ENCODE results near the gene TAF11L3. TPM values are rescaled to one million over a fixed set of nuclear protein-coding genes. Genes with fewer than 3 reads are reported as not detected.
"Not testable (repeated sequence)": the region's sequence is repeated elsewhere in the genome, so short reads cannot be mapped to it uniquely, and the experiment has no call there.

The TAF11L3 gene
- polyA plus RNA-seq (2013, experiment 1 of 2): not detected
- polyA plus RNA-seq (2013, experiment 2 of 2): not detected

DNA sequence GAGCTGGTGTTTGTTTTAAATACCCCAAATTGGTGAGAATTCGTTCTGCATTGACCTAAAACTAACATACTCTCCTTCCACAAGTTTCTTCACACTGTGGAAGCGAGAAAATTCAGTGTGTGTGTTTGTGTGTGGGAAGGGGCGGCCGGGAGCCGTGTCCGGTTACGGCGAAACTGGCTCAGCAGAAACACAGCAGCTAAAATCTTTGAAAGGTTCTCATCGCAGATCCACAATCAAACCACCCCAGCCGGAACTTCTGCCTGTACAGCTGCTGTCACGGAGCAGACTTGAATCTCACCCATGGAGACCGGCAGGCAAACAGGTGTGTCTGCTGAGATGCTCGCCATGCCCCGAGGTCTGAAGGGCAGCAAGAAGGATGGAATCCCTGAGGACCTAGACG lies at the start of gene TAF11L3:
TSS of gene TAF11L3 (plus strand) at position 301 of the 400 bp plus-strand sequence.
- H4K5ac ChIP-seq (ENCODE audit: low read length): not testable (repeated sequence)

DNA sequence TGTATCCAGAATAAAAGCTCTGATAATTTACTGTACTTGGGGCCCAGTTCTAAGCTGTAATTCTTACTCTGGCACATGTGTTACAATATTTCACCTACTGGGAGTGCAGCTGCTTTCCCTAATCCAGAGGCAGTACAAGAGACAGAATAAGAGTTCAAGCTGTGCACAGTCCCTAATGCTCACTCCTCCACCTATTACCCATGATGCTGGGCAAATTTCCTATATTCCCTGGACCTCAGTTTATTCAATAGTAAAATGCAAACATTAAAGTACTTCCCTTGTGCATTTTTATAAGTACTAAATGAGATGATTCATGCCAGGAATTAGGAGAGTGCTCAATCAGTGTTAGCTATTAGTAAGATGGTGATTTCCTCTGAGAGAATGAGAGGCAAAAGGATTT lies 48.1 kb upstream of the TAF11L3 start:
- no peaks in the 10 kb centered on the region for H3K79me2 ChIP-seq (ENCODE audit: control insufficient read depth, insufficient read depth, low read length)

More for the DNA sequence above, at the start of gene TAF11L3:
- H2BK120ac ChIP-seq (ENCODE audit: low read depth, low read length); H2BK5ac ChIP-seq (ENCODE audit: low read length); H3K36me3 ChIP-seq (ENCODE audit: control insufficient read depth, insufficient read depth, low read length); H2AK5ac ChIP-seq (ENCODE audit: low read length); H2BK15ac ChIP-seq (replicated peaks; ENCODE audit: low read depth); H3K27ac ChIP-seq (ENCODE audit: low read depth, low read length); H3K79me1 ChIP-seq (ENCODE audit: low read length); H3K79me2 ChIP-seq (ENCODE audit: control insufficient read depth, insufficient read depth, low read length); H3K18ac ChIP-seq (ENCODE audit: low read length); DNase-seq; H4K8ac ChIP-seq (ENCODE audit: low read depth, low read length); H3K4me2 ChIP-seq (ENCODE audit: low read length); H3K4ac ChIP-seq (ENCODE audit: low read depth, low read length); H3K27me3 ChIP-seq (ENCODE audit: insufficient read depth, low read length, poor library complexity); H3K4me3 ChIP-seq (ENCODE audit: low read length); H3K4me1 ChIP-seq (ENCODE audit: control insufficient read depth, low read depth, low read length); H3K9ac ChIP-seq (ENCODE audit: low read length); H3K56ac ChIP-seq (ENCODE audit: low read length); H3K23ac ChIP-seq (ENCODE audit: low read length): not testable (repeated sequence)
- no CpG with 5 or more reads among the region's 15 CpGs for WGBS (ENCODE audit: extremely low coverage, insufficient coverage, low lambda C conversion rate)

DNA sequence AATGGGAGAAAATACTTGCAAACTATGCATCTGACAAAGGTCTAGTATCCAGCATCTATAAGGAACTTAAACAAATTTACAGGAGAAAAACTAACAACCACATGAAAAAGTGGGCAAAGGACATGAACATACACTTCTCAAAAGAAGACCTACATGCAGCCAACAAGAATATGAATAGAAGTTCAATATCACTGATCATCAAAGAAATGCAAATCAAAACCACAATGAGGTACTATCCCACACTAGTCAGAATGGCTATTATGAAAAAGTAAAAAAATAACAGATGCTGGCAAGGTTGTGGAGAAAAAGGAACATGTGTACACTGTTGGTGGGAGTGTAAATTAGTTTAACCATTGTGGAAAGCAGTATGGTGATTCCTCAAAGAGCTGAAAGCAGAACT lies 43.1 kb upstream of the TAF11L3 start:
- not testable (repeated sequence) for H3K4me1 ChIP-seq (ENCODE audit: control insufficient read depth, low read depth, low read length); H3K79me1 ChIP-seq (ENCODE audit: low read length); H3K27ac ChIP-seq (ENCODE audit: low read depth, low read length); H2AK5ac ChIP-seq (ENCODE audit: low read length); H3K23ac ChIP-seq (ENCODE audit: low read length); H3K36me3 ChIP-seq (ENCODE audit: control insufficient read depth, insufficient read depth, low read length); H2BK120ac ChIP-seq (ENCODE audit: low read depth, low read length); DNase-seq; H3K4me2 ChIP-seq (ENCODE audit: low read length); H3K18ac ChIP-seq (ENCODE audit: low read length); H3K9ac ChIP-seq (ENCODE audit: low read length); H2BK15ac ChIP-seq (replicated peaks; ENCODE audit: low read depth); H3K56ac ChIP-seq (ENCODE audit: low read length); H2BK5ac ChIP-seq (ENCODE audit: low read length); H3K27me3 ChIP-seq (ENCODE audit: insufficient read depth, low read length, poor library complexity); H4K5ac ChIP-seq (ENCODE audit: low read length); H4K8ac ChIP-seq (ENCODE audit: low read depth, low read length); H3K79me2 ChIP-seq (ENCODE audit: control insufficient read depth, insufficient read depth, low read length); H3K4me3 ChIP-seq (ENCODE audit: low read length); H3K4ac ChIP-seq (ENCODE audit: low read depth, low read length)

More for the DNA sequence above, 48.1 kb upstream of the TAF11L3 start:
- Histone ChIP-seq H3K18ac (ENCODE audit: low read length) (no peak overlapping the region), H2AK5ac (ENCODE audit: low read length) (no peak overlapping the region), H3K4me3 (ENCODE audit: low read length) (no peak overlapping the region), H3K4me2 (ENCODE audit: low read length) (no peak overlapping the region), H3K27ac (ENCODE audit: low read depth, low read length) (no peak overlapping the region), H3K36me3 (ENCODE audit: control insufficient read depth, insufficient read depth, low read length) (no peaks in the 10 kb centered on the region), H3K9ac (ENCODE audit: low read length) (no peak overlapping the region), H3K27me3 (ENCODE audit: insufficient read depth, low read length, poor library complexity) (no peaks in the 10 kb centered on the region), H3K4ac (ENCODE audit: low read depth, low read length) (no peak overlapping the region), H2BK15ac (replicated peaks; ENCODE audit: low read depth) (no peak overlapping the region), H4K8ac (ENCODE audit: low read depth, low read length) (no peak overlapping the region), H3K79me1 (ENCODE audit: low read length) (no peaks in the 10 kb centered on the region), H2BK5ac (ENCODE audit: low read length) (no peak overlapping the region), H2BK120ac (ENCODE audit: low read depth, low read length) (no peak overlapping the region), H3K4me1 (ENCODE audit: control insufficient read depth, low read depth, low read length) (no peaks in the 10 kb centered on the region), H3K56ac (ENCODE audit: low read length) (no peak overlapping the region), H3K23ac (ENCODE audit: low read length) (no peak overlapping the region), H4K5ac (ENCODE audit: low read length) (no peak overlapping the region)
- no peak for DNase-seq

DNA sequence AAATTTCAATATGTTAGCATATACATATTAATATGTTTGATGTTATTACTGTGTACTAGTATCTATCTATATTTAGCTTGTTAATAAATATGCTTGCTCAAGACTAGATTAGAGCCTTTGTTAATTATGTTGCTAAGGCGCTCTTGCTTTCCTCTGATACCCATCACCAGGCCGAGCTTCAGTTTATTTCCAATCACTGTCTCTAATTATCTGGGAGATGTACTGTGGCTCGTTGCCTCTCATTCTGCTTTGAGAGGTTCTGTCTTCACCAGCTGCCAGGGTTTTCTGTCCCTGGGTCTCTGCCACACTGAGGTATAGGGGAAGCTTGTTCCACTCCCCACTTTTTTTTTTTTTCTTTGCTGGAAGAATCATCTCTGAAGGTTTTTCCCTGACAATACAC lies 41.1 kb upstream of the TAF11L3 start:
- H4K5ac ChIP-seq (ENCODE audit: low read length): no peak overlapping the region
- no peaks in the 10 kb centered on the region for H3K4me1 ChIP-seq (ENCODE audit: control insufficient read depth, low read depth, low read length)
- no peak overlapping the region for H3K27ac ChIP-seq (ENCODE audit: low read depth, low read length)
- H3K56ac ChIP-seq (ENCODE audit: low read length): no peak overlapping the region
- no peak overlapping the region for H2BK5ac ChIP-seq (ENCODE audit: low read length)
- H2BK120ac ChIP-seq (ENCODE audit: low read depth, low read length): no peak overlapping the region
- H2BK15ac ChIP-seq (replicated peaks; ENCODE audit: low read depth): no peak overlapping the region
- H3K27me3 ChIP-seq (ENCODE audit: insufficient read depth, low read length, poor library complexity): no peaks in the 10 kb centered on the region
- WGBS (ENCODE audit: extremely low coverage, insufficient coverage, low lambda C conversion rate): no CpG with 5 or more reads among the region's 3 CpGs
- no peaks in the 10 kb centered on the region for H3K36me3 ChIP-seq (ENCODE audit: control insufficient read depth, insufficient read depth, low read length)
- H3K79me1 ChIP-seq (ENCODE audit: low read length): no peaks in the 10 kb centered on the region
- H3K18ac ChIP-seq (ENCODE audit: low read length): no peak overlapping the region
- no peak overlapping the region for H2AK5ac ChIP-seq (ENCODE audit: low read length)
- no peak overlapping the region for H3K4ac ChIP-seq (ENCODE audit: low read depth, low read length)
- H3K4me3 ChIP-seq (ENCODE audit: low read length): no peak overlapping the region
- no peaks in the 10 kb centered on the region for H3K79me2 ChIP-seq (ENCODE audit: control insufficient read depth, insufficient read depth, low read length)
- DNase-seq: no peak
- H3K4me2 ChIP-seq (ENCODE audit: low read length): no peak overlapping the region
- no peak overlapping the region for H3K23ac ChIP-seq (ENCODE audit: low read length)
- H4K8ac ChIP-seq (ENCODE audit: low read depth, low read length): no peak overlapping the region
- no peak overlapping the region for H3K9ac ChIP-seq (ENCODE audit: low read length)

DNA sequence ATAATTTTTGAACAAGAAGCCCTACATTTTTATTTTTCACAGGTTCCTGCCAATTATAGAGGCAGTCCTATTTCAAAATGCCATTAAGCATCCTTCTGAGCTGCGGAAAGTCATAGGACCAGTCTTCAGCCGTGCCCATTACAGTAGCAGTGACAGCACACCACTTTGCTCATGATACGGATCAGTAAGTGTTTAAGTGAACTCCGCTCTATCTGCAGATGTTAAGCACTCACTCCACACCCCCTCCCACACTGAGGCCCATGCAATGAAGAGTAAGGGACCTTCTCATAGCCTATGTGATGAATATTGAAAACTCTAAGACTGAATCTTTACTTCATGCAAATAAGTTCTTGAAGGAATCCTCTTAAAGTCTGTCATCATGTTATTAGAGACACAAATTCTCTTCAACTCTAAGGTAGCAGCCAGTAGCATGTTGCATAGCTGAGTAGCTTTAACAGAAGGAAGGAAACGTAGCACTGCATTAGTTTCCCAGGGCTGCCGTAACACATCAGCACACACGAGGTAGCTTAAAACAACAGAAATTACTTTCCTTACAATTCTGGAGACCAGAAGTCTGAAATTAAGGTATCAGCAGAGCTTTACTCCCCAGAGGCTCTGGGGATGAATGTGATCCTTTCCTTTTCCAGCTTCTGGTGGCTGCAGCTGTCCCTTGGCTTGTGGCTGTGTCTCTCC lies 40.4 kb upstream of the TAF11L3 start:
- no peaks in the 10 kb centered on the region for H3K36me3 ChIP-seq (ENCODE audit: control insufficient read depth, insufficient read depth, low read length)
- H2BK5ac ChIP-seq (ENCODE audit: low read length): no peak overlapping the region
- no CpG with 5 or more reads among the region's 7 CpGs for WGBS (ENCODE audit: extremely low coverage, insufficient coverage, low lambda C conversion rate)
- H4K5ac ChIP-seq (ENCODE audit: low read length): no peak overlapping the region
- H3K27me3 ChIP-seq (ENCODE audit: insufficient read depth, low read length, poor library complexity): no peaks in the 10 kb centered on the region
- H3K79me2 ChIP-seq (ENCODE audit: control insufficient read depth, insufficient read depth, low read length): no peaks in the 10 kb centered on the region
- no peak for DNase-seq
- H3K79me1 ChIP-seq (ENCODE audit: low read length): no peaks in the 10 kb centered on the region
- no peak overlapping the region for H4K8ac ChIP-seq (ENCODE audit: low read depth, low read length)
- no peak overlapping the region for H3K27ac ChIP-seq (ENCODE audit: low read depth, low read length)
- H3K9ac ChIP-seq (ENCODE audit: low read length): no peak overlapping the region
- H2AK5ac ChIP-seq (ENCODE audit: low read length): no peak overlapping the region
- no peak overlapping the region for H2BK120ac ChIP-seq (ENCODE audit: low read depth, low read length)
- no peaks in the 10 kb centered on the region for H3K4me1 ChIP-seq (ENCODE audit: control insufficient read depth, low read depth, low read length)
- H3K23ac ChIP-seq (ENCODE audit: low read length): no peak overlapping the region
- no peak overlapping the region for H2BK15ac ChIP-seq (replicated peaks; ENCODE audit: low read depth)
- no peak overlapping the region for H3K4me2 ChIP-seq (ENCODE audit: low read length)
- no peak overlapping the region for H3K4ac ChIP-seq (ENCODE audit: low read depth, low read length)
- no peak overlapping the region for H3K4me3 ChIP-seq (ENCODE audit: low read length)
- no peak overlapping the region for H3K56ac ChIP-seq (ENCODE audit: low read length)
- H3K18ac ChIP-seq (ENCODE audit: low read length): no peak overlapping the region

DNA sequence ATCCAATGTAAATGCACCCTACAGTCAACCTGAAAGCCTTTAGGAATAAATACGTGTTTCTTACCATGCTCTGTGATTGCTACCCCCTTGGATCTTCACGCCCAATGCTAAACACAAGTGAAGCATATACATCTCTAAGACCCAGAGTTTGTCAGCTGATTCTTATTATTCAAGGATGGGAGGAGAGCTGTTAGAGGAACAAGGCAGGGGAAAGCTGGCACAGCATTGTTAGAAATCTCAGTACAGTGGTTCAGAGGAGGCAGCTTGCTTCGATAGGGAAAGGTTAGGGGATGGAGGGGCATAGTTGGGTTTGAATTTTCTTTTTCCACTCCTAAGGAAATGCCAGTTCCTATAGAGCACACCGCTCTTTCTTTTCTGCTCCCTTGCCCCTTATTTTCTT lies 36.8 kb upstream of the TAF11L3 start:
- Histone ChIP-seq H3K9ac (ENCODE audit: low read length) (no peak overlapping the region), H3K4ac (ENCODE audit: low read depth, low read length) (no peak overlapping the region), H2BK5ac (ENCODE audit: low read length) (no peak overlapping the region), H3K27ac (ENCODE audit: low read depth, low read length) (no peak overlapping the region), H3K4me3 (ENCODE audit: low read length) (no peak overlapping the region), H3K79me2 (ENCODE audit: control insufficient read depth, insufficient read depth, low read length) (no peaks in the 10 kb centered on the region), H3K79me1 (ENCODE audit: low read length) (no peaks in the 10 kb centered on the region), H2BK120ac (ENCODE audit: low read depth, low read length) (no peak overlapping the region), H3K27me3 (ENCODE audit: insufficient read depth, low read length, poor library complexity) (no peaks in the 10 kb centered on the region), H3K18ac (ENCODE audit: low read length) (no peak overlapping the region), H2BK15ac (replicated peaks; ENCODE audit: low read depth) (no peak overlapping the region), H4K8ac (ENCODE audit: low read depth, low read length) (no peak overlapping the region), H4K5ac (ENCODE audit: low read length) (no peak overlapping the region), H3K56ac (ENCODE audit: low read length) (no peak overlapping the region), H2AK5ac (ENCODE audit: low read length) (no peak overlapping the region), H3K23ac (ENCODE audit: low read length) (no peak overlapping the region), H3K4me2 (ENCODE audit: low read length) (no peak overlapping the region), H3K36me3 (ENCODE audit: control insufficient read depth, insufficient read depth, low read length) (no peaks in the 10 kb centered on the region), H3K4me1 (ENCODE audit: control insufficient read depth, low read depth, low read length) (no peaks in the 10 kb centered on the region)
- no CpG with 5 or more reads among the region's 4 CpGs for WGBS (ENCODE audit: extremely low coverage, insufficient coverage, low lambda C conversion rate)
- DNase-seq: no peak
